ENCODE results near the gene EIF6. TPM values are rescaled to one million over a fixed set of nuclear protein-coding genes. Genes with fewer than 3 reads are reported as not detected.

EIF6 gene
- polyA plus RNA-seq, 1 experiment = 133 TPM

DNA sequence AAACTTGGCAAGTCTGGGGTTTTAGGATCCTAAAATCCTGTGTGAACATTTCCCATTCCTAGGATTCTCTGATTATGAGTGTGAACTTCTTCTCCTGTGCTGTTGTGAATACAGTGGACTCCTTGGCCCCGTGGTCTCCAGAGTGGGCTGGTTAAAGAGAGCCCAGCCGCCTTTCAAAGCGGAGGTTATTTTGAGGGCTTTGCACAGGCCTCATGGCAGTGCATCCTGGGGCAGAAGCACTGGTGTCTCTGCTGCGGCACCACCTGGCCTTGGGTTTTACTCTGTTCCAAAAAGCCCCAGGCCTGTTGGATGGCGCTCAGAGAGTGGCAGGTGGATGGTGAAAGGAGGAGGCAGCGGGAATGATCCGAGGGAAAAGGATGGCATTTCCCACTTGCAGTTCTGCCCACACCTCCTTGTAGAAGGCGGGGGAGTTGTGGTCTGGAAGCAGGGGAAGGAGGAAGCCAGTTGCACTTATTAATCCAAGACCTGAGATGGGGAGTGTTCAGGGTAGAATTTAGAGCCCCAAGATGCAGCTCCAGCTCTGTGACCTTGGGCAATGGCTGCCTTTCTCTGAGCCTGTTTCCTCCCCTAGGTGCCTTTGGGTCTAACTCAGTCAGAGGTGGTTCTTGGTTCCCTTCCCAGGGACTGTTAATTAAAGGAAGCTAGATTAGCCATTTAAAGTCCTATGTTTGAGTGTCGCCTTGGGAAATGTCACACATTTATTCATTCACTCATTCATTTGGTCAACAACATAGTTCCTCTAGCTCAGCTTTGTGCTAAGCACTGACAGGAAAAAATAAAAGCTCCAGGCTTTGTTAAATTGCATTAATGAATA is 35.7 kb downstream of the EIF6 start:
- ChIA-PET CTCF (interaction anchor here (0.9 kb wide), 1 partner anchor 21 kb away, joined by 4 read pairs; no protein-coding TSS in a partner anchor), POLR2A (no interaction called here)
- no peaks in the 10 kb centered on the region for H3K9me3 ChIP-seq (ENCODE audit: control insufficient read depth, insufficient read depth, low read length)
- no peak overlapping the region for H3K4me3 ChIP-seq (ENCODE audit: low read depth, low read length)
- H3K27ac ChIP-seq (ENCODE audit: low read depth, low read length) = no peak overlapping the region
- H3K27me3 ChIP-seq (ENCODE audit: control insufficient read depth, insufficient read depth, low read length) = peaks cover 7% of the 10 kb centered on the region
- no peak for DNase-seq (ENCODE audit: low read depth, low spot score)
- TF ChIP-seq, protein P1, sequence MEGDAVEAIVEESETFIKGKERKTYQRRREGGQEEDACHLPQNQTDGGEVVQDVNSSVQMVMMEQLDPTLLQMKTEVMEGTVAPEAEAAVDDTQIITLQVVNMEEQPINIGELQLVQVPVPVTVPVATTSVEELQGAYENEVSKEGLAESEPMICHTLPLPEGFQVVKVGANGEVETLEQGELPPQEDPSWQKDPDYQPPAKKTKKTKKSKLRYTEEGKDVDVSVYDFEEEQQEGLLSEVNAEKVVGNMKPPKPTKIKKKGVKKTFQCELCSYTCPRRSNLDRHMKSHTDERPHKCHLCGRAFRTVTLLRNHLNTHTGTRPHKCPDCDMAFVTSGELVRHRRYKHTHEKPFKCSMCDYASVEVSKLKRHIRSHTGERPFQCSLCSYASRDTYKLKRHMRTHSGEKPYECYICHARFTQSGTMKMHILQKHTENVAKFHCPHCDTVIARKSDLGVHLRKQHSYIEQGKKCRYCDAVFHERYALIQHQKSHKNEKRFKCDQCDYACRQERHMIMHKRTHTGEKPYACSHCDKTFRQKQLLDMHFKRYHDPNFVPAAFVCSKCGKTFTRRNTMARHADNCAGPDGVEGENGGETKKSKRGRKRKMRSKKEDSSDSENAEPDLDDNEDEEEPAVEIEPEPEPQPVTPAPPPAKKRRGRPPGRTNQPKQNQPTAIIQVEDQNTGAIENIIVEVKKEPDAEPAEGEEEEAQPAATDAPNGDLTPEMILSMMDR (IDR thresholded peaks at IDR 0.05; ENCODE audit: low read depth, low read length) = no peak

DNA sequence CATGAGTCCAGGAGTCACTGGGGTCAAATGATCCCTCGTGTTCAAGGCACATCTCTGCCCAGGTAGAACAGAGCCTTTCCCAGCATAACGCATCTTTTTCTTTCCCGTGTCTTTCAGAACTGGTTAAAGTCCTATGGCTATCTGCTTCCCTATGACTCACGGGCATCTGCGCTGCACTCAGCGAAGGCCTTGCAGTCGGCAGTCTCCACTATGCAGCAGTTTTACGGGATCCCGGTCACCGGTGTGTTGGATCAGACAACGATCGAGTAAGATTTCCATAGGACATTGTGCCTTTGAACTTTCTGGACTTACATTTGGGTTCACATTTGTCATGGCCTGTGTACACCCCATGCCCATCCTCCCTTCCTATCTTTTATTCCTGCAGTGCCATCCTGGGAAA is 37.8 kb downstream of the EIF6 start:
- TF ChIP-seq, protein P1 (IDR thresholded peaks at IDR 0.05; ENCODE audit: low read depth, low read length) = no peak
- CTCF ChIA-PET = no interaction called here
- POLR2A ChIA-PET = no interaction called here
- no peak overlapping the region for H3K4me3 ChIP-seq (ENCODE audit: low read depth, low read length)
- H3K9me3 ChIP-seq (ENCODE audit: control insufficient read depth, insufficient read depth, low read length) = no peaks in the 10 kb centered on the region
- DNase-seq (ENCODE audit: low read depth, low spot score) = no peak
- H3K27ac ChIP-seq (ENCODE audit: low read depth, low read length) = no peak overlapping the region
- peaks cover 10% of the 10 kb centered on the region for H3K27me3 ChIP-seq (ENCODE audit: control insufficient read depth, insufficient read depth, low read length)

DNA sequence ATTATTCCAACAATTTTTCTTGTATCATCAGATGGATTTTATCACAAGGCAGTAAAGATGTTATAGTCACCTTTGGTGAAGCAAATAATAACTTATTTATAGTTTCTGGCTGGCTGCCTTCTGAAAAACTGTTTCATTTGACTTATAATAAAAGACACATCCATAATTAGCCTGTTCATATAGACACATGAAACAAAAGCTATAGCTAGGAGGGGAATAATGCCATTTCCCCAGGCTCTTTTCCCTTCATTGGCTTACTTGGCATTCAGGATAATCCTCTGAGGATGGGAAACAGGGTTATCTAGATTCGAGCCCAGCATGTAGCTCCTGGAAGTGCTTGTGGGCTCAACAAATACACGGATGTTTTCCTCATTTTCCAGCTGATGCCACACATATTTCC is 40.6 kb downstream of the EIF6 start:
- DNase-seq (ENCODE audit: low read depth, low spot score) = no peak
- Histone ChIP-seq H3K27me3 (ENCODE audit: control insufficient read depth, insufficient read depth, low read length) (peaks cover 15% of the 10 kb centered on the region), H3K4me3 (ENCODE audit: low read depth, low read length) (no peak overlapping the region), H3K27ac (ENCODE audit: low read depth, low read length) (no peak overlapping the region), H3K9me3 (ENCODE audit: control insufficient read depth, insufficient read depth, low read length) (no peaks in the 10 kb centered on the region)
- TF ChIP-seq, protein P1 (IDR thresholded peaks at IDR 0.05; ENCODE audit: low read depth, low read length) = no peak
- CTCF ChIA-PET = interaction anchor here (1.2 kb wide), 1 partner anchor 35 kb away, joined by 3 read pairs; no protein-coding TSS in a partner anchor
- POLR2A ChIA-PET = no interaction called here

DNA sequence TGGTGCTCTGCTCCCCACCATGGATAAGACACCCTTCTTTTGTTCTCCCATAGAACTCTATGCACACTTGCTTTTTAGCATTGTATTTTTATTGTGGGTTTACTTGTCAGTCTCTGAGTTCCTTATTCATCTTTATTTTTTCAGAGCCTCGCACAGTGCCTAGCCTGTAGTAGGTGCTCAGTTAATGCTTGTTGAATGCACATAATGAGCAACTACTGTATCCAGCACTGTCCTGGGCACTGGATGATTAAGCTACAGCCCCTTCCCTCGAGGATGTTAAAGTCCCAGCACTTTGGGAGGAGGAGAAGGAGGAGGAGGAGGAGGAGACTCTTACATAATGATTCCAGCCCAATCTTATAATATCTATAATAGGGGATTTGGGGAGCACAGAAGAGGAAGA is 41.3 kb downstream of the EIF6 start:
- Histone ChIP-seq H3K4me3 (ENCODE audit: low read depth, low read length) (no peak overlapping the region), H3K27me3 (ENCODE audit: control insufficient read depth, insufficient read depth, low read length) (peaks cover 15% of the 10 kb centered on the region), H3K27ac (ENCODE audit: low read depth, low read length) (no peak overlapping the region), H3K9me3 (ENCODE audit: control insufficient read depth, insufficient read depth, low read length) (no peaks in the 10 kb centered on the region)
- ChIA-PET CTCF (no interaction called here), POLR2A (no interaction called here)
- DNase-seq (ENCODE audit: low read depth, low spot score) = no peak
- TF ChIP-seq, protein P1 (IDR thresholded peaks at IDR 0.05; ENCODE audit: low read depth, low read length) = no peak

DNA sequence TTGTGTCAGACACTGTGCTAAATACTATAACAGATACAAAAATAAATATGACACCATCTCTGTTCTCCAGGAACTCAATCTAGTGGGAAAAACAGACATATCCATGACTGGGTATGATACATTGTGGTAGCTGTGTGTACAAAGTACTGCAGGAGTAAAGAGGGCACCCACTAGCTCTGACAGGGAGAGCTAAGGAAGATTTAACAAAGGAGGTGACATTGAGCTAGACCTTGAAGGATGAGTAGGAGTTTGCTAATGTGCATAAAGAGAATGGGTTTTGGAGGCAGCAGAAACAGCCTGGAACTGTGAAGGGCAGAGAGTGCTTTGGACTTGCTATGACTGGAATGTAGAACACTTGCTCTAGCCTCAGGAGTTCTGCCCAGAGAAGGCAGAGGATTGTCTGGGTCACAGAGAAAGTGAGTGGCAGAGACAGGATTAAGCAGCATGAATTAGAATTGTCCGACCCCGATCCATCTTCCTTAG is 43.7 kb downstream of the EIF6 start:
- DNase-seq (ENCODE audit: low read depth, low spot score) = no peak
- Histone ChIP-seq H3K27ac (ENCODE audit: low read depth, low read length) (no peak overlapping the region), H3K9me3 (ENCODE audit: control insufficient read depth, insufficient read depth, low read length) (peaks cover 5% of the 10 kb centered on the region; the same call in 1 of the 2 replicates), H3K27me3 (ENCODE audit: control insufficient read depth, insufficient read depth, low read length) (peaks cover 14% of the 10 kb centered on the region), H3K4me3 (ENCODE audit: low read depth, low read length) (no peak overlapping the region)
- CTCF ChIA-PET = interaction anchor here (0.6 to 1.0 kb wide), 2 partner anchors 23 to 32 kb away, joined by 3 to 12 read pairs; no protein-coding TSS in a partner anchor
- POLR2A ChIA-PET = interaction anchor here (0.6 kb wide), 1 partner anchor 538 kb away, joined by 4 read pairs; no protein-coding TSS in a partner anchor
- TF ChIP-seq, protein P1 (IDR thresholded peaks at IDR 0.05; ENCODE audit: low read depth, low read length) = no peak
